ENCODE results near the gene SH3BP4.

The SH3BP4 gene

GRCh38 chr2:235102896-235103295 lies 151.1 kb downstream of the SH3BP4 start:
- DNase-seq (ENCODE audit: low spot score in 2 of 2) = no peak
- in situ Hi-C loops (cut with MboI; ENCODE audit: low sequenced_read_pairs) = loop anchor here (10.0 to 25.0 kb wide), 2 partner anchors 816 to 968 kb away; no protein-coding TSS in a partner anchor
- no peaks in the 10 kb centered on the region for H3K27me3 ChIP-seq (ENCODE audit: low read depth)
- H3K9me3 ChIP-seq = no peaks in the 10 kb centered on the region
- no peaks in the 10 kb centered on the region for H3K4me1 ChIP-seq
- H3K36me3 ChIP-seq (replicated peaks) = no peaks in the 10 kb centered on the region
- no peak overlapping the region for H3K4me3 ChIP-seq
